ENCODE data around the gene PSMD5.

DNA sequence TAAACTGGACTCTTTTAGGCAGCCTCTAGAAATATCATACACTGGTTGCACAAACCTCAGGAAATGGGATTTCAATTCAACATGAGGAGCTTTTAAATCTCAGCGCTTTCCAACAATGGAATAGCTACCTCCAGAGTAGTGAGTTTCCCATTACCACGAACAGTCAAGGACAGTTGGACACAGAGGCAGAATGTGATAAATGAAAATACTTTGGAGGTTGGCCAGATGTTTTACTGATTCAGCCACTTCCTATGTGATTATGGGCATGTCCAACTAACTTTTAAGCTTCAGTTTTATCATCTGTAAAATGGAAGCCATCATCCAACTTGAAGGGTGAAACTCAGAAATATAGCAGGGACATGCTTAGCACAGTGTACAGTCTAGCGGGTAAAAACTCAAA is 51.6 kb downstream of the PSMD5 start:
- TF ChIP-seq, protein P1, sequence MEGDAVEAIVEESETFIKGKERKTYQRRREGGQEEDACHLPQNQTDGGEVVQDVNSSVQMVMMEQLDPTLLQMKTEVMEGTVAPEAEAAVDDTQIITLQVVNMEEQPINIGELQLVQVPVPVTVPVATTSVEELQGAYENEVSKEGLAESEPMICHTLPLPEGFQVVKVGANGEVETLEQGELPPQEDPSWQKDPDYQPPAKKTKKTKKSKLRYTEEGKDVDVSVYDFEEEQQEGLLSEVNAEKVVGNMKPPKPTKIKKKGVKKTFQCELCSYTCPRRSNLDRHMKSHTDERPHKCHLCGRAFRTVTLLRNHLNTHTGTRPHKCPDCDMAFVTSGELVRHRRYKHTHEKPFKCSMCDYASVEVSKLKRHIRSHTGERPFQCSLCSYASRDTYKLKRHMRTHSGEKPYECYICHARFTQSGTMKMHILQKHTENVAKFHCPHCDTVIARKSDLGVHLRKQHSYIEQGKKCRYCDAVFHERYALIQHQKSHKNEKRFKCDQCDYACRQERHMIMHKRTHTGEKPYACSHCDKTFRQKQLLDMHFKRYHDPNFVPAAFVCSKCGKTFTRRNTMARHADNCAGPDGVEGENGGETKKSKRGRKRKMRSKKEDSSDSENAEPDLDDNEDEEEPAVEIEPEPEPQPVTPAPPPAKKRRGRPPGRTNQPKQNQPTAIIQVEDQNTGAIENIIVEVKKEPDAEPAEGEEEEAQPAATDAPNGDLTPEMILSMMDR (conservative IDR thresholded peaks at IDR 0.05; ENCODE audit: low read length), result no peak
- no peak for TF ChIP-seq EZH2phosphoT487 (IDR thresholded peaks at IDR 0.05; ENCODE audit: borderline replicate concordance)
